GM21576 (cell line): ENCODE measurements around the gene TFEC.

Source experiments
- ATAC-seq: cut with Tn5 transposase; IDR thresholded peaks from one replicate; pipeline ENCODE4 v1.9.1; 2021; ENCODE audit warnings: mild to moderate bottlenecking, moderate library complexity; ENCODE audit not compliant: unreplicated experiment

Gene TFEC

GRCh38 chr7:115995701-115996100, 34.9 kb downstream of the TFEC start:
- ATAC-seq, result no peak

GRCh38 chr7:115988401-115988800, 42.2 kb downstream of the TFEC start:
- ATAC-seq, result no peak

GRCh38 chr7:115987486-115987885, 43.1 kb downstream of the TFEC start:
- no peak for ATAC-seq

- ATAC-seq, result no peak
Observed at GRCh38 chr7:115984105-115984504, 46.5 kb downstream of the TFEC start.

- no peak for ATAC-seq
Observed at GRCh38 chr7:115980159-115980558, 50.4 kb downstream of the TFEC start.

GRCh38 chr7:115976651-115977050, 53.9 kb downstream of the TFEC start:
- ATAC-seq, result no peak

- no peak for ATAC-seq
Observed at GRCh38 chr7:115975766-115976165, 54.8 kb downstream of the TFEC start.

- ATAC-seq, result no peak
Observed at GRCh38 chr7:115973406-115973805, 57.2 kb downstream of the TFEC start.

- no peak for ATAC-seq
Observed at GRCh38 chr7:115971506-115971905, 59.1 kb downstream of the TFEC start.

- no peak for ATAC-seq
Observed at GRCh38 chr7:115968596-115968995, 62.0 kb downstream of the TFEC start.

- no peak for ATAC-seq
Observed at GRCh38 chr7:115968171-115968570, 62.4 kb downstream of the TFEC start.

GRCh38 chr7:115965796-115966475, 64.6 kb downstream of the TFEC start:
- no peak for ATAC-seq

- no peak for ATAC-seq
Observed at GRCh38 chr7:115965236-115965635, 65.3 kb downstream of the TFEC start.

GRCh38 chr7:115964799-115965198, 65.8 kb downstream of the TFEC start:
- ATAC-seq, result no peak

GRCh38 chr7:115962340-115962739, 68.2 kb downstream of the TFEC start:
- ATAC-seq, result no peak

- ATAC-seq, result no peak
Observed at GRCh38 chr7:115953592-115954255, 76.8 kb downstream of the TFEC start.

- no peak for ATAC-seq
Observed at GRCh38 chr7:115952832-115953231, 77.7 kb downstream of the TFEC start.

- no peak for ATAC-seq
Observed at GRCh38 chr7:115951547-115951946, 79.0 kb downstream of the TFEC start.

GRCh38 chr7:115941703-115942268, 88.8 kb downstream of the TFEC start:
- ATAC-seq, result no peak

GRCh38 chr7:115940460-115941060, 90.0 kb downstream of the TFEC start:
- ATAC-seq, result no peak

GRCh38 chr7:115937960-115938359, 92.6 kb downstream of the TFEC start:
- ATAC-seq, result no peak

GRCh38 chr7:115933471-115933870, 97.1 kb downstream of the TFEC start:
- no peak for ATAC-seq
